DLD1 (cell line): ENCODE data around the gene PRG2.

ENCODE experiments used
- in situ Hi-C: cut with HindIII; loops from 2 replicates; pipeline ENCODE4 v1.10.0; 2017; ENCODE audit warnings: low sequenced_read_pairs

Gene PRG2

GRCh38 chr11:57349491-57350274 is 40.8 kb downstream of the PRG2 start:
- in situ Hi-C loops, result loop anchor here (25.0 kb wide), 1 partner anchor 288 kb away; the partner anchor contains the start of gene YPEL4

- in situ Hi-C loops, result loop anchor here (25.0 kb wide), 1 partner anchor 289 kb away; the partner anchor contains the start of gene YPEL4
These were observed 41.7 kb downstream of the PRG2 start for GRCh38 chr11:57348636-57349313.

GRCh38 chr11:57348052-57348451 is 42.4 kb downstream of the PRG2 start:
- in situ Hi-C loops, result loop anchor here (25.0 kb wide), 1 partner anchor 289 kb away; the partner anchor contains the start of gene YPEL4

- in situ Hi-C loops, result loop anchor here (25.0 kb wide), 1 partner anchor 290 kb away; the partner anchor contains the start of gene YPEL4
These were observed 43.1 kb downstream of the PRG2 start for GRCh38 chr11:57347336-57347735.

- in situ Hi-C loops, result loop anchor here (25.0 kb wide), 1 partner anchor 292 kb away; the partner anchor contains the start of gene YPEL4
These were observed 44.8 kb downstream of the PRG2 start for GRCh38 chr11:57345555-57346211.

- in situ Hi-C loops, result loop anchor here (25.0 kb wide), 1 partner anchor 292 kb away; the partner anchor contains the start of gene YPEL4
These were observed 45.6 kb downstream of the PRG2 start for GRCh38 chr11:57344826-57345225.

- in situ Hi-C loops, result loop anchor here (25.0 kb wide), 1 partner anchor 293 kb away; the partner anchor contains the start of gene YPEL4
These were observed 46.6 kb downstream of the PRG2 start for GRCh38 chr11:57343825-57344224.

GRCh38 chr11:57342702-57343101 is 47.7 kb downstream of the PRG2 start:
- in situ Hi-C loops, result loop anchor here (25.0 kb wide), 1 partner anchor 295 kb away; the partner anchor contains the start of gene YPEL4

- in situ Hi-C loops, result loop anchor here (25.0 kb wide), 1 partner anchor 296 kb away; the partner anchor contains the start of gene YPEL4
These were observed 49.1 kb downstream of the PRG2 start for GRCh38 chr11:57341250-57341808.

- in situ Hi-C loops, result loop anchor here (25.0 kb wide), 1 partner anchor 297 kb away; the partner anchor contains the start of gene YPEL4
These were observed 50.3 kb downstream of the PRG2 start for GRCh38 chr11:57340039-57340615.

- in situ Hi-C loops, result loop anchor here (25.0 kb wide), 1 partner anchor 298 kb away; the partner anchor contains the start of gene YPEL4
These were observed 51.1 kb downstream of the PRG2 start for GRCh38 chr11:57339328-57339727.

GRCh38 chr11:57338142-57338541 is 52.3 kb downstream of the PRG2 start, which contains the start of gene P2RX3:
P2RX3 (plus strand) TSS chr11:57338352; CDS start chr11:57338551, 199 bp downstream.
- in situ Hi-C loops, result loop anchor here (25.0 kb wide), 1 partner anchor 299 kb away; the partner anchor contains the start of gene YPEL4

GRCh38 chr11:57336856-57337255 is 53.6 kb downstream of the PRG2 start:
- in situ Hi-C loops, result loop anchor here (25.0 kb wide), 1 partner anchor 300 kb away; the partner anchor contains the start of gene YPEL4
